K562 (cell line): ENCODE data around the gene RNF223.

Experiments used
- CHD4 ChIP-seq: fragments of 200-600 bp; sonication (generic); IDR thresholded peaks from 3 replicates; pipeline ENCODE4 v1.6.1; 2012; ENCODE audit warnings: low read depth, mild to moderate bottlenecking, mixed read lengths, low read length, inconsistent platforms; ENCODE audit not compliant: insufficient read depth, insufficient replicate concordance, poor library complexity, severe bottlenecking
- CTCF ChIP-seq, 3 experiments: IDR thresholded peaks in 2 of 3; conservative IDR thresholded peaks in 1 of 3; 2 replicates each; pipeline ENCODE4 v1.5.1; 2011 to 2012; ENCODE audit warnings: low read length in 3 of 3, mild to moderate bottlenecking in 3 of 3, control low read depth in 2 of 3, improper control_type of control experiment in 1 of 3, inconsistent platforms in 1 of 3, low read depth in 1 of 3, mixed read lengths in 1 of 3, moderate library complexity in 1 of 3; ENCODE audit not compliant: insufficient read depth in 2 of 3
- GABPA ChIP-seq: fragments of 200-800 bp; sonication (Bioruptor generic); conservative IDR thresholded peaks from 2 replicates; pipeline ENCODE4 v1.6.1; 2016; ENCODE audit warnings: low read depth, missing genetic modification characterization, missing compliant biosample characterization
- MED1 ChIP-seq: sonication (generic); formaldehyde crosslinking; IDR thresholded peaks from 2 replicates; pipeline ENCODE4 v1.8.1; 2023; ENCODE audit warnings: missing genetic modification reagents, borderline replicate concordance
- PBX2 ChIP-seq, 2 experiments: IDR thresholded peaks in 1 of 2; conservative IDR thresholded peaks in 1 of 2; 2 replicates each; pipeline ENCODE4 v1.6.1; 2016; ENCODE audit warnings: low read depth in 2 of 2, mild to moderate bottlenecking in 1 of 2, missing compliant biosample characterization in 1 of 2, missing genetic modification characterization in 1 of 2, moderate library complexity in 1 of 2
- POU5F1 ChIP-seq: fragments of 150-350 bp; IDR thresholded peaks from 2 replicates; pipeline ENCODE4 v1.6.1; 2014; ENCODE audit warnings: borderline replicate concordance, low read length, low read depth, mild to moderate bottlenecking; ENCODE audit not compliant: partially characterized antibody
- SMAD1 ChIP-seq: fragments of 150-350 bp; IDR thresholded peaks from 2 replicates; pipeline ENCODE4 v1.6.1; 2014; ENCODE audit warnings: low read length, low read depth; ENCODE audit not compliant: partially characterized antibody
- TAF1 ChIP-seq: IDR thresholded peaks from 2 replicates; pipeline ENCODE4 v1.6.1; 2011; ENCODE audit warnings: mild to moderate bottlenecking, low read length, moderate library complexity; ENCODE audit not compliant: insufficient read depth, control insufficient read depth, severe bottlenecking; ENCODE audit errors: extremely low read depth
- USF1 ChIP-seq: sonication (generic); formaldehyde crosslinking; IDR thresholded peaks from 2 replicates; pipeline ENCODE4 v1.9.0; 2022; ENCODE audit warnings: mild to moderate bottlenecking, missing genetic modification reagents
- ZNF778 ChIP-seq: fragments of 450-650 bp; formaldehyde crosslinking; IDR thresholded peaks from 2 replicates; pipeline ENCODE4 v1.4.0; 2020; ENCODE audit warnings: mild to moderate bottlenecking, moderate library complexity

- no peak for TF ChIP-seq USF1 (CRISPR knock-in tag)
- TF ChIP-seq CTCF (IDR thresholded peaks at IDR 0.05 in 2 of 3, conservative IDR thresholded peaks at IDR 0.05 in 1 of 3; ENCODE audit: insufficient read depth in 2 of 3, low read depth in 1 of 3, low read length in 3 of 3) = no peak
- TF ChIP-seq CHD4 = no peak
- TF ChIP-seq POU5F1 = no peak
- TF ChIP-seq TAF1 = no peak
- TF ChIP-seq PBX2 (CRISPR knock-in tag; IDR thresholded peaks at IDR 0.05; ENCODE audit: low read depth) = no peak
- TF ChIP-seq PBX2 (tag; conservative IDR thresholded peaks at IDR 0.05; ENCODE audit: low read depth) = no peak
- TF ChIP-seq GABPA (tag) = no peak
- TF ChIP-seq MED1 = no peak
- TF ChIP-seq SMAD1 = no peak
- no peak for TF ChIP-seq ZNF778 (CRISPR knock-in tag)
These were observed 18.0 kb downstream of the RNF223 start for GRCh38 chr1:1055841-1056736.
